Adipose tissue (tissue), 3 donors: ENCODE results near the gene ANKS1B. TPM values are rescaled to one million over a fixed set of nuclear protein-coding genes. Genes with fewer than 3 reads are reported as not detected.

Experiments used
- H3K27ac ChIP-seq: one replicate; pipeline ENCODE4 v1.5.1; 2013; ENCODE audit warnings: low read depth, low read length
- WGBS, 3 donors: extraction: QIAGEN DNeasy Blood & Tissue Kit; methylation state at CpG; one replicate each; pipeline ENCODE4 v1.1.7; 2013; 5-methylcytosine and 5-hydroxymethylcytosine counted together
- polyA plus RNA-seq, 3 donors: library from polyadenylated mRNA; stranded (reverse); fragments of 200-250 nt; gene quantifications; one replicate each; pipeline ENCODE4 v1.2.3, GENCODE V29; 2013
- donor health status: healthy with polysubstance abuse.
- donor health status: Bipolar disorder and iron deficiency.
- donor health status: healthy.

Gene ANKS1B
- polyA plus RNA-seq, 3 donors: 0.58 to 4.0 (median 0.79) TPM

DNA sequence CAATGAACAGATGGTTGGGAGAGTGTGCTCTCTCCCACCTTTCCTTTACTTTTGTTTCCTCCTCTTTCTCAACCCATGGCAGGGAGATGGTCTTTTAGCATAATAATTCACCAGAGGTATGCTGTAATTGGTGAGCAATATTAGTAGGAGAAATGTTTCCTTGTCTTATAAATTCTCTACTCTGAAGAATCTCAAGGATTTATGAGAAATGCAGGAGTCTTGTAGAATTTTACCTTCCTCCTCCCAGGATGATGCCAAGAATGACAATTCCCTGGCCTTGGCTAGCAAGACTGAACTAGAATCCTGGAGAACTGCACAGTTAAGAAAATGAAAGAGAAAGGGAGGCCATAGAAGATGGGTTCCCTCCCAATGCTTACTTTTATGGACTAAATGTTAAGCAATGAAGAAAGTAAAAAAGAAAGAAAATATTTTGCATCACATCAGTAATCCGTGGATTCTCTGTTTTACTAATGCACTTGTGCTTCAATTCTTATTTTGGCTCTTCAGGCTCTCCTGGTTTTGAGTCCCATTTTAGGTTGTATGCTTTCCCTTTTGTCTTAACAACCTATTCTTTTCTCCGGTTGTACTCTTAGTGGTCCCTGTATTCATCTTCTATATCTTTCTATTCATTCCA is 530.1 kb downstream of the ANKS1B start:
- no peak overlapping the region for H3K27ac ChIP-seq
- WGBS, 3 donors: 71 to 82% (median 78%) methylated on average over 2 of the region's 2 CpGs

DNA sequence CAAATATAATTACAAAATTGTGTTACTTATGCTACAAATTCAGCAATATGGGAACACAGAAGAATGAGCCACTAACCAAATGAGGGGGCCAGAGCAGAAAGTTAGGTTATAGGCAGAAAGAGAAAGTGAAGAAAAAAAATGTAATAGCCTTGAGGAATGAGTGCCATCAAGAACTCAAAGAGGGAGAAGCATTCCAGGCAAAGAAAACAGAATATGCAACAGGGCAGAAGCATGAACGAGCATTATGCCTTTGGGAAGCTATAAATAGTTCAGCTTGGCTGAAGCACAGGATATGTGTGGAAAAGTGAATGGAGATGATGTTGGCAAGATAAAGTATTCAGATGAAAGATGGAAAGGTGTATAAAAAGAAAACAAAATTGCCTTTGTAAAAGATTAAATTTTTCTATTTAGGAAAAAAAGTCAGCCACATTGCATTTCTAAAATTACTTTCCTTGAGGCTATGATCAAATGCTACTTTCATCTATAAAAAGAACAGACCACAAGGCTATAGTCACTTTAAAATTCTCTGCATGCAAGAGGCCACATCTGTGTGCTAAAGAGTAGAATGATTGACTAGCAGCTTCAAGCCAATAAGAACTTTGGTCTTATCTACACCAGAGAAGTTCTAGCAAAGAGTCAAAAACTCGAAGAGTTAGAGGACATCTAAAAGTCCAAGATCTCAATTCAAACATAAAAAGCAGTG is 530.7 kb downstream of the ANKS1B start:
- WGBS, 3 donors: 34 to 43% (median 42%) methylated on average over 2 of the region's 2 CpGs
- H3K27ac ChIP-seq: no peak overlapping the region

DNA sequence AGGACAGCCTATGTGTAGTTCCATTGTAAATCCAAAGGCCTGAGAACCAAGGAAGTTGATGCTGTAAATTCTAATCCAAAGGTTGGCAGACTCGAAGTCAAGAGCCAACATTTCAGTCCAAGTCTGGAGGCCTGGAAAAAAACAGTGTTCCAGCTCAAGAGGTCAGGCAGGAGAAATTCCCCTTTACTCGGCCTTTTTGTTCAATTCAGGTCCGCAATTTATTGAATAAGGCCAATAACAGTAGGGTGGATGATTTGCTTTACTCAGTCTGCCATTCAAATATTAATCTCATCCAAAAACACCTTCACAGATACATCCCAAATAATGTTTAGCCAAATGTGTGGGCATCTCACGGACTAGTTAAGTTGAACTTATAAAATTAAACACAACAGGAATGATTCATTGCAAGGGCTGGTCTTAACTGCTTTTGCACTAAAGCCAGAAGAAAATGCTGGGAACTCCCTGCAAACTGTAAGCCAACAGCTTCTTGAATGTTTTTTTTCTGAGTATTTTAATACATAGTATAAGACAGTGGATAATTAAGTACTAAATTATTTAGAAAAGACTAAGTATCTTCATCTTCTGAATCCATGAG is 534.6 kb downstream of the ANKS1B start:
- WGBS, 3 donors: 59 to 71% (median 59%) methylated on average over 4 of the region's 4 CpGs
- no peak overlapping the region for H3K27ac ChIP-seq

GRCh38 chr12:99444859-99445316 is 539.8 kb downstream of the ANKS1B start:
- no peak overlapping the region for H3K27ac ChIP-seq

DNA sequence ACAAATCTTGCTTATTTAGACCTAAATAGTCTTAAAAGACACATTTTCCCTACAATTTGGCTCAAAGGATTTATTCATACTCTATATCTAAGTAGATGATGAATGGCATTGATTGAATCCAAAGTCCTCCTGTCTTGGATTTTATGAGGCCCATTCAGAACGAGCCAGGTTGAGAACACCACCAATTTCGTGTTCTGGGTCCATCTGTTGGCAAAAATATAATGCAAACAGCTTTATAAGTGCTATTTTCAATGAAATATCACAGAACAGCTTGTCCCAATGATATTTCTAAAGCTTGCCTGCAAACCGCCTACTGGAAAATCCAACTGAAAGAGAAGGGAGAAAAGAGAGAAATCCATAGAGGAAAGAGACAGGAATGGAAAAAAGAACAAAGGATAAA is 542.0 kb downstream of the ANKS1B start:
- H3K27ac ChIP-seq: no peak overlapping the region
- WGBS, 3 donors: 44 to 63% (median 58%) methylated on average over 3 of the region's 3 CpGs

DNA sequence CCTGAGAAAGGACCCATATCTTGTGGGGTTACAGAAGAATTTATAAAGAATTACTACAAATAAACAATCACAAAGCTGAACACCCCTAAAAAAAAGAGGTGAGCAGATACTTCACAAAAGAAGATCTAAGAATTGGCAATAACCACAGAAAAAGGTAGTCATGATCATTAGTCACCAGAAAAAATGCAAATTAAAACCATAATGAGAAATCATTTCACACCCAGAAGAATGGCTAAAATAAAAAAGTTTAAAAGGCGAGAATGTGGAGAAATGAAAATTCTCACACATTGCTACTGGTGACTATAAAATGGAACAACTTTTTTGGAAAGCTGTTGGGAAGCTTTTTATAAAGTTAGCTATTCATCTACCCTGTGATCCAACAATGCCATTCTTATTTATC is 545.3 kb downstream of the ANKS1B start:
- no peak overlapping the region for H3K27ac ChIP-seq
- 87 to 90% (median 89%) methylated on average over 1 of the region's 1 CpG for WGBS, 3 donors

GRCh38 chr12:99436584-99436983 is 548.2 kb downstream of the ANKS1B start:
- no peak overlapping the region for H3K27ac ChIP-seq

DNA sequence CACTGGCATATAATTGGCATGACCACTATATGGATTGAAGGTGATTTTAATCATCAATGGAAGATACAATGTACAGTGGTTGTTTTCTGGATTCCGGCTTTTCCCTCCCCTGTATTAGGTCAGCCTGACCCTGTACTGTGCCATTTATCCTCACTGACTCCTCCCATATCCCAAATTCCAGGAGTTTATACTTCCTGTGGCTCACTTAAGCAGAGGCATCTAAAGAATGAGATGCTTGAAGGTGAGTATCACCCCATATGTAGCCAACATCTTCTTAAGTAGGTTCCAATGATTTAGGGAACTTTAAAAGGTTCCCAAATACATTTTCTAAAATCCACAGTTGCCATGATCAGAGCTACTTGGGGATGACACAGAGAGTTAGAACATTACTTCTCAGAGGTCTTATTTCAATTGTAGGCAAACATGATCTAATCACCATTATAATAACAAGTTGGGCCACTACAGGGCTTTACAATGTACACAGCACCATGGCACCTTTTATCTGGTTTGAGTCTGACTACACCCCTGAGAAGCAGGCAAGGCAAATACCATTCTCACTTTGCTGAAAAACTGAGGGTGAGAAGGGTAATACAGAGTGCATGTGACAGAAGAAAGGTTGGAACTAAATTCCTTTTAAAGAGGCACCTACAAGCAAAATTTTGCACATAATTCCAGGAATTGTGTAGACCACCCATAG is 549.5 kb downstream of the ANKS1B start:
- 54 to 73% (median 65%) methylated on average over 1 of the region's 1 CpG for WGBS, 3 donors
- H3K27ac ChIP-seq: no peak overlapping the region

DNA sequence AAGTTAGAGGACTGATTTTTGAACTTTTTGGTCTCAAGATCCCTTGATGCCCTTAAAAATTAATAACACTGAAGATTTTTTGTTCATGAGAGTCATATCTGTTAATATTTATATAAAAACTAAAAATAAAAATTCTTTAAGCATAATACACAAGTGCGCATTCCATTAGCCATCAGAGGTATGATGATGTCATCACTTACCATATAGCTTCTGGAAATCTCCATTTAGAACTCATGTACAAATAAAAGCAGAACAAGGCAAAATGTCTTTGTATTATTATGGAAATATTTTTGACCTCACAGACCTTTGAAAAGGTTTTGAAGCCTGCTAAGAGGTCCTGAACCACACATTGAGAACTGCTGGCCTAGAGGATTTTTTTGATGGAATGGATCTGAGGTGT is 551.6 kb downstream of the ANKS1B start:
- no peak overlapping the region for H3K27ac ChIP-seq
- 94 to 100% (median 96%) methylated on average over 1 of the region's 1 CpG for WGBS, 3 donors

- WGBS, 3 donors: 50 to 82% (median 75%) methylated on average over 2 of the region's 2 CpGs
- no peak overlapping the region for H3K27ac ChIP-seq
Measured at GRCh38 chr12:99431203-99431602, 553.5 kb downstream of the ANKS1B start.

- WGBS, 3 donors: 50 to 60% (median 56%) methylated on average over 2 of the region's 2 CpGs
Measured at GRCh38 chr12:99427104-99427503, 557.6 kb downstream of the ANKS1B start.

DNA sequence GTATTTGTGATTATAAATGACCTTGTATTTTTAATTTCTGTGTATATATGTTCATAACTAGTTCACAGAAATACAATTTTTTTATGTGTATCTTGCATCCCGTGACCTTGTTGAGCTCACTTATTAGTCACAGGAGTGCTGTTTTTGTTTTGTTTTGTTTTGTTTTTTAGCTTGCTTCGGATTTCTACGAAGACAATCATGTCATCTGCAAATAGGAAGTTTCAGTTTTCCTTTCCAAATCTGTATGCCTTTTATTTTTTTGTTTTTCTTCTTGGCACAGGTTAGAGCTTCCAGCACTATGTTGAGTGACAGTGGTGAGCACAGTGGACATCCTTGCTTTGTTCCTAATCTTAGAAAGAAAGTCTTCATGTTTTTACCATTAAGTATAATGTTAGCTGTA is 566.4 kb downstream of the ANKS1B start:
- 50 to 78% (median 59%) methylated on average over 3 of the region's 3 CpGs for WGBS, 3 donors
- no peak overlapping the region for H3K27ac ChIP-seq

More at GRCh38 chr12:99427104-99427503, 557.6 kb downstream of the ANKS1B start:
- no peak overlapping the region for H3K27ac ChIP-seq

DNA sequence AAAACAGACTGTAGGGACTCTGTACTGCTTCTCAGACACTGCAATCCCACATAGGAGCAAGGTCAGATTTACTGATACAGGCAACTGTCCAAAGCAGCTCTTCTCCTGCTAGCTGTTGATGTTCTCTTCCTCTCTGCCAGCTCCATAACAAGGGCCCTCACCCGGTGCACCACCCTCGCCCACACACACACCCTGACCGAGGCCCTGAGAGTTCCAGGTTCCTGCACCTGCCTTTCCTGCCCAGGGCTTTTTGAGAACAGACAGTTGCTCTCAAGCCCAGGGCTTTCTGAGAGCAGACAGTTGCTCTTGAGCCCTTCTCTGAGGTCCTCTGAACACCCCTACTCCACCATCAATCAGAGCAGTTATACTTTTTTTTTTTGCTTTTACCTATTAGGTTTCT is 571.0 kb downstream of the ANKS1B start:
- 48 to 80% (median 80%) methylated on average over 3 of the region's 3 CpGs for WGBS, 3 donors
- no peak overlapping the region for H3K27ac ChIP-seq

- H3K27ac ChIP-seq: no peak overlapping the region
Measured at GRCh38 chr12:99393763-99394162, 591.0 kb downstream of the ANKS1B start.

- whole genome bisulfite sequencing, 3 donors: 75 to 80% (median 80%) methylated on average over 6 of the region's 6 CpGs
- no peak overlapping the region for H3K27ac ChIP-seq
Measured at GRCh38 chr12:99392091-99392850, 592.5 kb downstream of the ANKS1B start.

DNA sequence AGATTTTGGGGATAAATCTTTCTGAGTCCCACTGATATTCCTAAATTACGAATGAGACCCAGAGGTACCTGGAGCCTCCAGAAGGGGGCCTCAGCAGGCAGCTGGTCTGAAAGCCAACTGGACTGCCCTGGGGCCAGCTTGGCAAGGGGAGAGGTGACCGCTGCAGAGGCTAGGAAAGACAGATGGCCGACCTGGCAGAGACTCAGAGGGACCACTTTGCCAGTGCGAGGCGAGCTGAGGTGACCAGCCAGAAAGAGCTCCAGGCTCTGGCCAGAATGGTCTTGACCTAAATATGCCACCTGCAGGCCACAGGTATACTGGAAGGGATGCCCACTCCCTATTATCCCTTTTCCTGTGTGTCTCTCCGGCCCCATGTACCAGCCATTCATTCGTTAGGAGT is 594.0 kb downstream of the ANKS1B start:
- H3K27ac ChIP-seq: no peak overlapping the region
- WGBS, 3 donors: 71 to 79% (median 78%) methylated on average over 7 of the region's 7 CpGs

DNA sequence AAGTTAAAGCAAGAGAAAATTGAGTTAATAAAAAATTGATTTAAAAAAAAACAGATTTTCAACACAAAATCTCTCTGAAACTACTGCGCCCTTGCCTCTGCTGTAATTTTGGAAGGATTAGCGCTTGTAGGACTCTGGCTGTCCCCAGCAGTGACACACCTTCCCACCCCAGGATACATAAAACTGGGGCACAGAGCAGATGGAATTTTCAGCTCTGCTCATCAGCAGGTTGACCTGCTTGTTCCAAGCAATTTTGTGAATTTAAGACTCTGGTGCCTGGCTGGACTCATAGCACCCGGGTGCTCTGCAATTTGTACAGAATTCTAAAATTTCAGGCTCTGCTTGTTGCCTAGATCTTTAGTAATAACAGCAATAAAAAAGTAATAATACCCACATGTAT is 595.0 kb downstream of the ANKS1B start:
- WGBS, 3 donors: 91% methylated on average over 3 of the region's 3 CpGs
- H3K27ac ChIP-seq: no peak overlapping the region

DNA sequence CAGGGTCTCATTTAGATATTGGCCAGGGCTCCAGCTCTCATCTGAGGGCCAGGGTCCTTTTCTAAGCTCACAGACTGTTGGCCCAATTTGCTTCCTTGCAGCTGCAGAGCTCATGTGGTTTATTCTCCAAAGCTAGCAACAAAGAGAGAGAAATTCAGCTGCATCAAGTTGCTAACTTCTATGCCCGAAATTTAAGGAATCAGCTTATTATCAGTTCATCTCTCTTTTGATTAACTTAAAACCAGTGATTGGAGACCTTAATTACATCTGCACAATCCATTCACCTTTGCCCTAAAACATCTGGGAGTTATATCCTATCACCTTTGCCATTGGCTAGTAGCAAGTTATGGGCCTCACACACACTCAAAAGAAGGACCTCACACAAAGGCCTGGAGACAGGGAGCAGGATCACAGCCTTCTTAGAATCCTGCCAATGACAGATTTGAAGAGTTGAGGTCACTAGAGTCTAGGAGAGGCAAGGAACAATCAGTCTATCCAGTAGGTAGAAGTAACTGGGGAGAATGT is 596.0 kb downstream of the ANKS1B start:
- WGBS, 3 donors: 58 to 83% (median 79%) methylated on average over 1 of the region's 1 CpG
- H3K27ac ChIP-seq: no peak overlapping the region
